SK-N-SH (cell line): ENCODE measurements around the gene GNG11. TPM values are rescaled to one million over a fixed set of nuclear protein-coding genes. Genes with fewer than 3 reads are reported as not detected.

ENCODE experiments used
- CTCF ChIA-PET: fragments of 300-600, 350-600 bp; formaldehyde crosslinking; extraction: SDS; loops from one replicate; lab custom pipeline; 2021; lab: Yijun Ruan, JAX
- POLR2A ChIA-PET: fragments of 350-600 bp; sonication (Branson Sonifier 250); formaldehyde crosslinking; extraction: SDS; loops from one replicate; lab custom pipeline; 2020; ENCODE audit warnings: antibody characterized with exemption, inconsistent platforms; lab: Yijun Ruan, JAX
- DNase-seq: peaks from one replicate; pipeline ENCODE4 v3.0.0; 2012
- H2AFZ ChIP-seq: fragments of 200-600 bp; sonication (generic); 2 replicates; pipeline ENCODE4 v1.8.1; 2016; ENCODE audit warnings: antibody characterized with exemption, mild to moderate bottlenecking, low read depth
- H3F3A ChIP-seq: fragments of 200-600 bp; sonication (generic); replicated peaks from 2 replicates; pipeline ENCODE3; 2016; ENCODE audit warnings: antibody characterized with exemption, mild to moderate bottlenecking; ENCODE audit not compliant: insufficient read depth
- H3K27ac ChIP-seq, 2 experiments: fragments of 200-500 bp in 1 of 2; fragments of 200-600 bp in 1 of 2; sonication (Bioruptor generic) in 1 of 2; sonication (generic), shearing (Covaris generic) in 1 of 2; 2 replicates each; pipeline versions ENCODE4 v1.5.1 to v1.6.1; 2014 to 2016; ENCODE audit warnings: low read depth in 2 of 2, inconsistent platforms in 1 of 2, low read length in 1 of 2, mild to moderate bottlenecking in 1 of 2, mixed read lengths in 1 of 2
- H3K27me3 ChIP-seq: fragments of 200-600 bp; sonication (generic), shearing (Covaris generic); 2 replicates; pipeline ENCODE4 v1.6.1; 2016; ENCODE audit warnings: mixed run types; ENCODE audit not compliant: insufficient read depth
- H3K36me3 ChIP-seq, 2 experiments: fragments of 200-500 bp in 1 of 2; fragments of 200-600 bp in 1 of 2; sonication (Bioruptor generic) in 1 of 2; sonication (generic) in 1 of 2; replicated peaks in 1 of 2; 2 replicates each; pipeline versions ENCODE3 to v1.5.1; 2014 to 2016; ENCODE audit warnings: low read length in 1 of 2, mild to moderate bottlenecking in 1 of 2; ENCODE audit not compliant: insufficient read depth in 2 of 2, control insufficient read depth in 1 of 2
- H3K4me1 ChIP-seq, 2 experiments: fragments of 200-500 bp in 1 of 2; fragments of 200-600 bp in 1 of 2; sonication (Bioruptor generic) in 1 of 2; sonication (generic), shearing (Covaris generic) in 1 of 2; 2 replicates each; pipeline versions ENCODE4 v1.5.1 to v1.6.1; 2014 to 2016; ENCODE audit warnings: low read depth in 1 of 2, low read length in 1 of 2, mixed run types in 1 of 2; ENCODE audit not compliant: insufficient read depth in 2 of 2, control insufficient read depth in 1 of 2
- H3K4me2 ChIP-seq: fragments of 200-600 bp; sonication (generic), shearing (Covaris generic); 2 replicates; pipeline ENCODE4 v1.6.1; 2017; ENCODE audit warnings: mixed run types
- H3K4me3 ChIP-seq, 2 experiments: fragments of 200-500 bp in 1 of 2; fragments of 200-600 bp in 1 of 2; sonication (Bioruptor generic) in 1 of 2; sonication (generic), shearing (Covaris generic) in 1 of 2; 2 replicates each; pipeline versions ENCODE4 v1.5.1 to v1.8.1; 2014 to 2016; ENCODE audit warnings: low read depth in 2 of 2, inconsistent platforms in 1 of 2, low read length in 1 of 2, mild to moderate bottlenecking in 1 of 2, mixed read lengths in 1 of 2, moderate library complexity in 1 of 2
- H3K79me2 ChIP-seq: fragments of 200-600 bp; sonication (generic); 2 replicates; pipeline ENCODE4 v1.8.1; 2017; ENCODE audit warnings: mild to moderate bottlenecking; ENCODE audit not compliant: insufficient read depth
- H3K9ac ChIP-seq: fragments of 200-600 bp; sonication (generic); 2 replicates; pipeline ENCODE4 v1.6.1; 2017; ENCODE audit warnings: mixed run types
- H3K9me2 ChIP-seq: fragments of 200-600 bp; sonication (generic); 2 replicates; pipeline ENCODE4 v1.6.1; 2017; ENCODE audit warnings: mixed run types
- H3K9me3 ChIP-seq: fragments of 200-600 bp; sonication (generic); 2 replicates; pipeline ENCODE4 v1.6.1; 2017; ENCODE audit warnings: mixed run types, mild to moderate bottlenecking, moderate library complexity
- H4K20me1 ChIP-seq: fragments of 200-600 bp; sonication (generic); 2 replicates; pipeline ENCODE4 v1.6.1; 2017; ENCODE audit warnings: mild to moderate bottlenecking, mixed run types; ENCODE audit not compliant: insufficient read depth
- CHD2 ChIP-seq: fragments of 150-350 bp; IDR thresholded peaks from 2 replicates; pipeline ENCODE4 v1.6.1; 2018; ENCODE audit warnings: low read length; ENCODE audit not compliant: partially characterized antibody
- ELF1 ChIP-seq: IDR thresholded peaks from 2 replicates; pipeline ENCODE4 v1.4.0; 2012
- EP300 ChIP-seq, 2 experiments: IDR thresholded peaks; 2 replicates each; pipeline versions ENCODE4 v1.4.0 to v1.6.1; 2012; ENCODE audit warnings: borderline replicate concordance in 1 of 2, low read depth in 1 of 2, low read length in 1 of 2
- EZH2phosphoT487 ChIP-seq: fragments of 200-600 bp; sonication (generic); IDR thresholded peaks from 2 replicates; pipeline ENCODE4 v1.6.1; 2017; ENCODE audit warnings: low read depth, mixed run types, mild to moderate bottlenecking, antibody characterized with exemption, moderate library complexity, borderline replicate concordance
- FOSL2 ChIP-seq: IDR thresholded peaks from 2 replicates; pipeline ENCODE4 v1.4.0; 2012; ENCODE audit warnings: low read depth, mild to moderate bottlenecking, moderate library complexity, borderline replicate concordance
- FOXJ3 ChIP-seq: sonication (generic); formaldehyde crosslinking; IDR thresholded peaks from 2 replicates; pipeline ENCODE4 v1.5.1; 2020; ENCODE audit warnings: mild to moderate bottlenecking, missing genetic modification reagents
- FOXM1 ChIP-seq: IDR thresholded peaks from 2 replicates; pipeline ENCODE4 v1.4.0; 2012; ENCODE audit warnings: low read depth, mild to moderate bottlenecking
- GABPA ChIP-seq: IDR thresholded peaks from 2 replicates; pipeline ENCODE4 v1.4.0; 2012; ENCODE audit warnings: low read depth, mild to moderate bottlenecking
- GATA2 ChIP-seq: sonication (generic); formaldehyde crosslinking; IDR thresholded peaks from 2 replicates; pipeline ENCODE4 v1.5.0; 2020; ENCODE audit warnings: mild to moderate bottlenecking, missing genetic modification reagents
- MAX ChIP-seq: IDR thresholded peaks from 2 replicates; pipeline ENCODE4 v1.4.0; 2012; ENCODE audit warnings: low read depth
- MEF2A ChIP-seq: IDR thresholded peaks from 2 replicates; pipeline ENCODE4 v1.4.0; 2012; ENCODE audit warnings: low read depth, borderline replicate concordance
- MXI1 ChIP-seq: IDR thresholded peaks from 2 replicates; pipeline ENCODE4 v1.6.1; 2012; ENCODE audit warnings: mild to moderate bottlenecking, low read depth, low read length, improper control_type of control experiment
- NFIC ChIP-seq: IDR thresholded peaks from 2 replicates; pipeline ENCODE4 v1.4.0; 2012; ENCODE audit warnings: borderline replicate concordance
- NRF1 ChIP-seq: IDR thresholded peaks from 2 replicates; pipeline ENCODE4 v1.6.1; 2012; ENCODE audit warnings: low read depth, mild to moderate bottlenecking, low read length
- POLR2AphosphoS5 ChIP-seq: IDR thresholded peaks from 2 replicates; pipeline ENCODE4 v1.6.1; 2012; ENCODE audit warnings: low read depth, low read length
- RAD21 ChIP-seq: IDR thresholded peaks from 2 replicates; pipeline ENCODE4 v1.6.1; 2012; ENCODE audit warnings: mild to moderate bottlenecking, low read length
- RFX5 ChIP-seq: IDR thresholded peaks from 2 replicates; pipeline ENCODE4 v1.6.1; 2012; ENCODE audit warnings: mild to moderate bottlenecking, improper control_type of control experiment, low read length
- RXRA ChIP-seq: IDR thresholded peaks from 2 replicates; pipeline ENCODE4 v1.4.0; 2012; ENCODE audit warnings: low read depth, mild to moderate bottlenecking, borderline replicate concordance
- SMC3 ChIP-seq: IDR thresholded peaks from 2 replicates; pipeline ENCODE4 v1.6.1; 2012; ENCODE audit warnings: low read depth, low read length, improper control_type of control experiment
- TAF1 ChIP-seq: IDR thresholded peaks from 2 replicates; pipeline ENCODE4 v1.6.1; 2012; ENCODE audit warnings: low read depth, mild to moderate bottlenecking, low read length, moderate library complexity, borderline replicate concordance
- TEAD4 ChIP-seq: IDR thresholded peaks from 2 replicates; pipeline ENCODE4 v1.4.0; 2012; ENCODE audit warnings: mild to moderate bottlenecking, borderline replicate concordance; ENCODE audit not compliant: insufficient read depth
- USF1 ChIP-seq: IDR thresholded peaks from 2 replicates; pipeline ENCODE4 v1.4.0; 2012; ENCODE audit warnings: low read depth, borderline replicate concordance
- USF2 ChIP-seq: fragments of 150-350 bp; IDR thresholded peaks from 2 replicates; pipeline ENCODE4 v1.6.1; 2017; ENCODE audit warnings: antibody characterized with exemption, low read length, low read depth, borderline replicate concordance
- YY1 ChIP-seq: IDR thresholded peaks from 2 replicates; pipeline ENCODE4 v1.4.0; 2012; ENCODE audit warnings: low read depth, mild to moderate bottlenecking
- ZBTB33 ChIP-seq: IDR thresholded peaks from 2 replicates; pipeline ENCODE4 v1.4.0; 2012; ENCODE audit warnings: low read depth, borderline replicate concordance
- WGBS: methylation state at CpG from one replicate; pipeline ENCODE4 v1.1.6; 2017; ENCODE audit warnings: low lambda C conversion rate; 5-methylcytosine and 5-hydroxymethylcytosine counted together
- polyA plus RNA-seq, 3 experiments: library from polyadenylated mRNA; depleted of rRNA; stranded (reverse); fragments of >200 nt; gene quantifications; 2 replicates each; pipeline ENCODE4 v1.2.3, GENCODE V29; 2012

Gene GNG11
- polyA plus RNA-seq, 1 of the 3 experiments (the other 2 are of a cell fraction), result 11.5 TPM

GRCh38 chr7:93913197-93913596 lies 8.3 kb upstream of the GNG11 start:
- Histone ChIP-seq H3K79me2 (no peaks in the 10 kb centered on the region), H3K4me1 (peaks cover 4 to 5% of the 10 kb centered on the region in 2 experiments; a peak in 3 of 4 replicates), H3K9me2 (no peaks in the 10 kb centered on the region), H3K4me3 (no peak overlapping the region), H3K27ac (no peak overlapping the region), H3K36me3 (no peaks in the 10 kb centered on the region), H3K9ac (no peak overlapping the region), H3K9me3 (no peaks in the 10 kb centered on the region), H3K4me2 (no peak overlapping the region), H2AFZ (0 out of 2 replicates have a peak overlapping the region, but pooled peaks have one; percentile 43), H3F3A (peaks cover 18% of the 10 kb centered on the region), H4K20me1 (no peaks in the 10 kb centered on the region), H3K27me3 (no peaks in the 10 kb centered on the region)
- CTCF ChIA-PET, result interaction anchor here (1.0 kb wide), 1 partner anchor 10 kb away, joined by 6 read pairs; no protein-coding TSS in a partner anchor
- TF ChIP-seq POLR2AphosphoS5, result no peak
- no peak for TF ChIP-seq NRF1
- no peak for TF ChIP-seq GATA2 (CRISPR knock-in tag)
- TF ChIP-seq TAF1, result no peak
- no peak for TF ChIP-seq NFIC
- TF ChIP-seq FOXM1, result no peak
- no peak for TF ChIP-seq MEF2A
- TF ChIP-seq SMC3, result no peak
- DNase-seq, result no peak
- POLR2A ChIA-PET, result no interaction called here

- CTCF ChIA-PET, result interaction anchor here (0.9 to 1.3 kb wide), 2 partner anchors 9 to 12 kb away, joined by 4 to 6 read pairs; no protein-coding TSS in a partner anchor
- DNase-seq, result no peak
- Histone ChIP-seq H3K36me3 (no peaks in the 10 kb centered on the region), H3K4me1 (peaks cover 4 to 5% of the 10 kb centered on the region in 2 experiments; a peak in 3 of 4 replicates), H3K27ac (no peak overlapping the region; a peak in 1 of 4 replicates), H3K9me2 (no peaks in the 10 kb centered on the region), H4K20me1 (no peaks in the 10 kb centered on the region), H3K9ac (no peak overlapping the region), H3K27me3 (no peaks in the 10 kb centered on the region), H3F3A (peaks cover 18% of the 10 kb centered on the region), H2AFZ (no peak overlapping the region; the same call in 1 of the 2 replicates), H3K4me2 (peak overlapping the region; percentile 31; the same call in 1 of the 2 replicates), H3K4me3 (peak overlapping the region in 1 of 2 experiments; percentile 9; a peak in 1 of 4 replicates), H3K79me2 (no peaks in the 10 kb centered on the region), H3K9me3 (no peaks in the 10 kb centered on the region)
- 22% methylated on average over 7 of the region's 7 CpGs for WGBS
- POLR2A ChIA-PET, result no interaction called here
- TF ChIP-seq MXI1, result no peak
- no peak for TF ChIP-seq NRF1
- no peak for TF ChIP-seq MAX
- TF ChIP-seq ZBTB33, result no peak
- peak; percentile 74 for TF ChIP-seq NFIC
- TF ChIP-seq EP300 (IDR thresholded peaks at IDR 0.05; ENCODE audit: borderline replicate concordance in 1 of 2, low read depth in 1 of 2, low read length in 1 of 2), result peak in 1 of 2 experiments; percentile 65; a peak in 1 of 4 replicates
- no peak for TF ChIP-seq GATA2 (CRISPR knock-in tag)
- no peak for TF ChIP-seq FOXJ3 (CRISPR knock-in tag)
- no peak for TF ChIP-seq RXRA
- TF ChIP-seq FOXM1, result no peak
- TF ChIP-seq GABPA, result no peak
- no peak for TF ChIP-seq YY1
- no peak for TF ChIP-seq CHD2
- TF ChIP-seq TEAD4, result peak; percentile 51; the same call in 1 of the 2 replicates
- TF ChIP-seq FOSL2, result peak; percentile 67
- no peak for TF ChIP-seq RFX5
- TF ChIP-seq USF2, result no peak
- no peak for TF ChIP-seq RAD21
- 0 out of 2 replicates have a peak, but pooled peaks have one; percentile 30 for TF ChIP-seq ELF1
- TF ChIP-seq USF1, result no peak
- TF ChIP-seq EZH2phosphoT487, result no peak
Measured at GRCh38 chr7:93914581-93915066, 6.9 kb upstream of the GNG11 start.
